HEK293 (cell line): ENCODE measurements around the gene PTPRG.

Experiments used
- CTCF ChIA-PET: fragments of 350-600 bp; formaldehyde crosslinking; extraction: SDS; loops from one replicate; lab custom pipeline; 2021; ENCODE audit warnings: antibody characterized with exemption; lab: Yijun Ruan, JAX
- POLR2A ChIA-PET: fragments of 300-600 bp; formaldehyde crosslinking; extraction: SDS; loops from one replicate; lab custom pipeline; 2020; ENCODE audit warnings: antibody characterized with exemption, inconsistent platforms; lab: Yijun Ruan, JAX
- H3K27ac ChIP-seq: fragments of 200-500 bp; sonication (Bioruptor generic); 2 replicates; pipeline ENCODE4 v1.5.1; 2014; ENCODE audit warnings: low read depth, low read length, control low read depth, inconsistent platforms; ENCODE audit errors: extremely low read depth
- H3K36me3 ChIP-seq, 2 experiments: fragments of 200-500 bp in 1 of 2; sonication (Bioruptor generic) in 1 of 2; 1 replicate in 1 of 2; 2 replicates in 1 of 2; pipeline ENCODE4 v1.5.1; 2014 to 2017; ENCODE audit warnings: inconsistent platforms in 2 of 2, low read length in 2 of 2; ENCODE audit not compliant: control insufficient read depth in 2 of 2, insufficient read depth in 1 of 2
- H3K4me1 ChIP-seq: fragments of 200-500 bp; sonication (Bioruptor generic); 2 replicates; pipeline ENCODE4 v1.5.1; 2014; ENCODE audit warnings: mild to moderate bottlenecking, low read length, inconsistent platforms; ENCODE audit not compliant: control insufficient read depth, insufficient read depth
- H3K4me3 ChIP-seq: 2 replicates; pipeline ENCODE4 v1.5.1; 2011; ENCODE audit warnings: low read depth, mild to moderate bottlenecking, control low read depth, low read length, moderate library complexity
- H3K9me3 ChIP-seq: fragments of 200-500 bp; sonication (Bioruptor generic); 2 replicates; pipeline ENCODE4 v1.5.1; 2014; ENCODE audit warnings: low read depth, low read length, inconsistent platforms; ENCODE audit not compliant: control insufficient read depth, insufficient read depth
- BCL11B ChIP-seq: fragments of 450-650 bp; formaldehyde crosslinking; IDR thresholded peaks from 2 replicates; pipeline ENCODE4 v1.5.1; 2016; ENCODE audit warnings: low read depth, missing biosample characterization, missing genetic modification characterization
- KLF9 ChIP-seq: fragments of 450-650 bp; formaldehyde crosslinking; IDR thresholded peaks from 2 replicates; pipeline ENCODE4 v1.5.1; 2016; ENCODE audit warnings: missing biosample characterization, missing genetic modification characterization, low read depth
- OSR2 ChIP-seq: fragments of 450-650 bp; formaldehyde crosslinking; IDR thresholded peaks from 2 replicates; pipeline ENCODE4 v1.5.1; 2016; ENCODE audit warnings: missing biosample characterization, missing genetic modification characterization
- SETDB1 ChIP-seq: IDR thresholded peaks from one replicate; pipeline ENCODE4 v1.6.1; 2017; ENCODE audit warnings: mild to moderate bottlenecking, low read length, moderate library complexity, mixed read lengths; ENCODE audit not compliant: insufficient read length
- SP7 ChIP-seq: fragments of 450-650 bp; formaldehyde crosslinking; IDR thresholded peaks from 2 replicates; pipeline ENCODE4 v1.5.1; 2016; ENCODE audit warnings: missing biosample characterization, missing genetic modification characterization
- YY1 ChIP-seq: fragments of 450-650 bp; formaldehyde crosslinking; IDR thresholded peaks from 2 replicates; pipeline ENCODE4 v1.5.1; 2018; ENCODE audit warnings: missing biosample characterization, missing genetic modification characterization
- YY2 ChIP-seq: fragments of 450-650 bp; formaldehyde crosslinking; IDR thresholded peaks from 2 replicates; pipeline ENCODE4 v1.5.1; 2016; ENCODE audit warnings: missing biosample characterization, missing genetic modification characterization
- ZBTB21 ChIP-seq: fragments of 450-650 bp; formaldehyde crosslinking; IDR thresholded peaks from 2 replicates; pipeline ENCODE4 v1.5.1; 2017; ENCODE audit warnings: missing biosample characterization, missing genetic modification characterization
- ZFHX2 ChIP-seq: fragments of 450-650 bp; formaldehyde crosslinking; conservative IDR thresholded peaks from 2 replicates; pipeline ENCODE4 v1.5.1; 2016; ENCODE audit warnings: missing biosample characterization, missing genetic modification characterization
- ZNF112 ChIP-seq: fragments of 450-650 bp; formaldehyde crosslinking; IDR thresholded peaks from 2 replicates; pipeline ENCODE4 v1.5.0; 2017; ENCODE audit warnings: missing biosample characterization, missing genetic modification characterization
- ZNF132 ChIP-seq: fragments of 450-650 bp; formaldehyde crosslinking; IDR thresholded peaks from 2 replicates; pipeline ENCODE4 v1.5.1; 2017; ENCODE audit warnings: missing biosample characterization, missing genetic modification characterization, borderline replicate concordance
- ZNF157 ChIP-seq: fragments of 450-650 bp; formaldehyde crosslinking; IDR thresholded peaks from 2 replicates; pipeline ENCODE4 v1.5.1; 2016; ENCODE audit warnings: missing biosample characterization, missing genetic modification characterization
- ZNF19 ChIP-seq: fragments of 450-650 bp; formaldehyde crosslinking; IDR thresholded peaks from 2 replicates; pipeline ENCODE4; 2016; ENCODE audit warnings: missing biosample characterization, missing genetic modification characterization, low read depth
- ZNF202 ChIP-seq: fragments of 450-650 bp; formaldehyde crosslinking; IDR thresholded peaks from 2 replicates; pipeline ENCODE4 v1.5.1; 2016; ENCODE audit warnings: missing biosample characterization, missing genetic modification characterization, borderline replicate concordance
- ZNF221 ChIP-seq: fragments of 450-650 bp; formaldehyde crosslinking; IDR thresholded peaks from 2 replicates; pipeline ENCODE4 v1.5.1; 2017; ENCODE audit warnings: missing biosample characterization, missing genetic modification characterization, borderline replicate concordance
- ZNF23 ChIP-seq: fragments of 450-650 bp; formaldehyde crosslinking; IDR thresholded peaks from 2 replicates; pipeline ENCODE4 v1.5.1; 2016; ENCODE audit warnings: missing biosample characterization, missing genetic modification characterization, borderline replicate concordance
- ZNF292 ChIP-seq: fragments of 450-650 bp; formaldehyde crosslinking; IDR thresholded peaks from 2 replicates; pipeline ENCODE4 v1.5.1; 2016; ENCODE audit warnings: low read depth, missing biosample characterization, missing genetic modification characterization, borderline replicate concordance
- ZNF302 ChIP-seq: fragments of 450-650 bp; formaldehyde crosslinking; IDR thresholded peaks from 2 replicates; pipeline ENCODE4 v1.5.1; 2016; ENCODE audit warnings: missing biosample characterization, missing genetic modification characterization, low read depth
- ZNF354C ChIP-seq: fragments of 450-650 bp; formaldehyde crosslinking; IDR thresholded peaks from 2 replicates; pipeline ENCODE4 v1.5.1; 2016; ENCODE audit warnings: missing biosample characterization, missing genetic modification characterization, low read depth, borderline replicate concordance
- ZNF416 ChIP-seq: fragments of 450-650 bp; formaldehyde crosslinking; IDR thresholded peaks from 2 replicates; pipeline ENCODE4 v1.5.1; 2016; ENCODE audit warnings: missing biosample characterization, missing genetic modification characterization
- ZNF48 ChIP-seq: fragments of 450-650 bp; formaldehyde crosslinking; IDR thresholded peaks from 2 replicates; pipeline ENCODE4 v1.5.1; 2016; ENCODE audit warnings: missing biosample characterization, missing genetic modification characterization
- ZNF561 ChIP-seq: fragments of 450-650 bp; IDR thresholded peaks from 2 replicates; pipeline ENCODE4 v1.5.1; 2018; ENCODE audit warnings: missing biosample characterization, missing genetic modification characterization, borderline replicate concordance
- ZNF596 ChIP-seq: fragments of 450-650 bp; IDR thresholded peaks from 2 replicates; pipeline ENCODE4 v1.5.0; 2018; ENCODE audit warnings: missing biosample characterization, mild to moderate bottlenecking, missing genetic modification characterization, moderate library complexity
- ZNF621 ChIP-seq: fragments of 450-650 bp; formaldehyde crosslinking; IDR thresholded peaks from 2 replicates; pipeline ENCODE4 v1.5.1; 2017; ENCODE audit warnings: missing biosample characterization, missing genetic modification characterization
- ZNF664 ChIP-seq: fragments of 450-650 bp; formaldehyde crosslinking; IDR thresholded peaks from 2 replicates; pipeline ENCODE4 v1.5.1; 2016; ENCODE audit warnings: missing biosample characterization, missing genetic modification characterization
- ZSCAN16 ChIP-seq: fragments of 450-650 bp; formaldehyde crosslinking; IDR thresholded peaks from 2 replicates; pipeline ENCODE4 v1.5.1; 2016; ENCODE audit warnings: missing biosample characterization, missing genetic modification characterization
- ZXDB ChIP-seq: fragments of 450-650 bp; formaldehyde crosslinking; IDR thresholded peaks from 2 replicates; pipeline ENCODE4 v1.5.1; 2016; ENCODE audit warnings: missing biosample characterization, missing genetic modification characterization
- TF ChIP-seq, protein P1 (sequence below): fragments of 450-650 bp; formaldehyde crosslinking; IDR thresholded peaks from 2 replicates; pipeline ENCODE4 v1.5.1; 2016; ENCODE audit warnings: missing biosample characterization, missing genetic modification characterization
- TF ChIP-seq, protein P2 (sequence below): fragments of 450-650 bp; formaldehyde crosslinking; IDR thresholded peaks from 2 replicates; pipeline ENCODE4 v1.5.1; 2016; ENCODE audit warnings: missing biosample characterization, missing genetic modification characterization
- TF ChIP-seq, protein P3 (sequence below): fragments of 450-650 bp; formaldehyde crosslinking; IDR thresholded peaks from 2 replicates; pipeline ENCODE4 v1.5.1; 2016; ENCODE audit warnings: missing biosample characterization, missing genetic modification characterization, borderline replicate concordance
- TF ChIP-seq, protein P4 (sequence below): fragments of 450-650 bp; formaldehyde crosslinking; IDR thresholded peaks from 2 replicates; pipeline ENCODE4 v1.5.1; 2016; ENCODE audit warnings: missing biosample characterization, missing genetic modification characterization
- TF ChIP-seq, protein P5 (sequence below): fragments of 450-650 bp; formaldehyde crosslinking; IDR thresholded peaks from 2 replicates; pipeline ENCODE4 v1.5.1; 2016; ENCODE audit warnings: missing biosample characterization, missing genetic modification characterization

Gene PTPRG

DNA sequence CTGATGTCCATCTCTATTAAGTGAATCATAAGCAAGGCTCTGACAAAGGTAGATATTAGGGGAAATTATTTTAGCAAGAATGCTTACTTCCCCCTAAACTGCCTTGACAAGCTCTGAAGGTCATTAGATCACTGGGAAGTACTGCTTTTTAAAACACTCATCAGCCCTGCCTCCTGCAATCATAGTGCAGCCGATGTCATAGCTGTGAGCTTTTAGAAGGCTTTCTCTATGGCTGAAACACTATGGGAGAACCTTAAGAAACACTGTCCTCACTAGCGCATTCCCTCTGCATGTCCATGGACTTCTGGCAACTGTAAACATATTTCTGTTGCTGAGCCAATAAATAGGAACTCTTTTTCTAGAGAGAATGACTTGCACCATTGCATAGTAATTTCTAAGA lies 38.7 kb upstream of the PTPRG start (continued):
- TF ChIP-seq ZSCAN16 (tag by site-specific recombination) (no peak), OSR2 (tag by site-specific recombination) (no peak), ZNF202 (tag by site-specific recombination) (no peak), ZNF354C (tag by site-specific recombination) (no peak), ZNF596 (tag by site-specific recombination) (no peak), SP7 (no peak), ZNF416 (no peak), ZNF48 (tag by site-specific recombination) (no peak), ZNF132 (tag by site-specific recombination) (no peak), YY1 (no peak), ZNF561 (tag by site-specific recombination) (no peak), ZNF664 (tag by site-specific recombination) (no peak), ZNF221 (tag by site-specific recombination) (no peak), ZNF302 (tag by site-specific recombination) (no peak), KLF9 (tag by site-specific recombination) (no peak)
- TF ChIP-seq, protein P1, sequence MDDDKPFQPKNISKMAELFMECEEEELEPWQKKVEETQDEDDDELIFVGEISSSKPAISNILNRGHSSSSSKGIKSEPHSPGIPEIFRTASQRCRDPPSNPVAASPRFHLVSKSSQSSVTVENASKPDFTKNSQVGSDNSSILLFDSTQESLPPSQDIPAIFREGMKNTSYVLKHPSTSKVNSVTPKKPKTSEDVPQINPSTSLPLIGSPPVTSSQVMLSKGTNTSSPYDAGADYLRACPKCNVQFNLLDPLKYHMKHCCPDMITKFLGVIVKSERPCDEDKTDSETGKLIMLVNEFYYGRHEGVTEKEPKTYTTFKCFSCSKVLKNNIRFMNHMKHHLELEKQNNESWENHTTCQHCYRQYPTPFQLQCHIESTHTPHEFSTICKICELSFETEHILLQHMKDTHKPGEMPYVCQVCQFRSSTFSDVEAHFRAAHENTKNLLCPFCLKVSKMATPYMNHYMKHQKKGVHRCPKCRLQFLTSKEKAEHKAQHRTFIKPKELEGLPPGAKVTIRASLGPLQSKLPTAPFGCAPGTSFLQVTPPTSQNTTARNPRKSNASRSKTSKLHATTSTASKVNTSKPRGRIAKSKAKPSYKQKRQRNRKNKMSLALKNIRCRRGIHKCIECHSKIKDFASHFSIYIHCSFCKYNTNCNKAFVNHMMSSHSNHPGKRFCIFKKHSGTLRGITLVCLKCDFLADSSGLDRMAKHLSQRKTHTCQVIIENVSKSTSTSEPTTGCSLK (tag by site-specific recombination): no peak
- TF ChIP-seq, protein P2, sequence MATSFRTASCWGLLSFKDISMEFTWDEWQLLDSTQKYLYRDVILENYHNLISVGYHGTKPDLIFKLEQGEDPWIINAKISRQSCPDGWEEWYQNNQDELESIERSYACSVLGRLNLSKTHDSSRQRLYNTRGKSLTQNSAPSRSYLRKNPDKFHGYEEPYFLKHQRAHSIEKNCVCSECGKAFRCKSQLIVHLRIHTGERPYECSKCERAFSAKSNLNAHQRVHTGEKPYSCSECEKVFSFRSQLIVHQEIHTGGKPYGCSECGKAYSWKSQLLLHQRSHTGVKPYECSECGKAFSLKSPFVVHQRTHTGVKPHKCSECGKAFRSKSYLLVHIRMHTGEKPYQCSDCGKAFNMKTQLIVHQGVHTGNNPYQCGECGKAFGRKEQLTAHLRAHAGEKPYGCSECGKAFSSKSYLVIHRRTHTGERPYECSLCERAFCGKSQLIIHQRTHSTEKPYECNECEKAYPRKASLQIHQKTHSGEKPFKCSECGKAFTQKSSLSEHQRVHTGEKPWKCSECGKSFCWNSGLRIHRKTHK (tag by site-specific recombination): no peak
- TF ChIP-seq, all 188 proteins: peak for 0

DNA sequence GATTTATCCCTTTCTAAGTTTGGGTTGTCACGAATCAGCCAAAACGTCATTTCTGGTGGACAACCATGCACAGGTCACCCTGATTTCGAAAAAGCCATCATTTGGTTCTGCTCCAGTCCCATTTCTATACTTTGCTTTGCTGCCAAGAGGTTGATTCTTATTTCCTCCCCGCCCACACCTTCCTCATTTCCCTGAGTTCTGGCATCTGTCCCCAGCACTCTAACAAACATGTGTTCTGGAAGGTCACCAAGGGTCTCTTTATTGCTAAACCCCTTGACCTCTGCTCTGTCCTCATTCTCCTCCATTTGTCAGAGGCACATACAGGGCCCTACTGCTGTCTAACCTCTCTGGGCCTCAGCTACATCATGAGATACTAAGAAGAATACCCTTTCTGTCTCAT lies 36.4 kb upstream of the PTPRG start:
- ChIA-PET CTCF (no interaction called here), POLR2A (no interaction called here)
- Histone ChIP-seq H3K4me1 (no peaks in the 10 kb centered on the region), H3K27ac (no peak overlapping the region), H3K4me3 (no peak overlapping the region), H3K9me3 (no peaks in the 10 kb centered on the region), H3K36me3 (no peaks in the 10 kb centered on the region)
- TF ChIP-seq ZNF19 (tag by site-specific recombination): no peak
- TF ChIP-seq BCL11B (tag by site-specific recombination): no peak
- TF ChIP-seq ZXDB (tag by site-specific recombination): no peak
- TF ChIP-seq, protein P3, sequence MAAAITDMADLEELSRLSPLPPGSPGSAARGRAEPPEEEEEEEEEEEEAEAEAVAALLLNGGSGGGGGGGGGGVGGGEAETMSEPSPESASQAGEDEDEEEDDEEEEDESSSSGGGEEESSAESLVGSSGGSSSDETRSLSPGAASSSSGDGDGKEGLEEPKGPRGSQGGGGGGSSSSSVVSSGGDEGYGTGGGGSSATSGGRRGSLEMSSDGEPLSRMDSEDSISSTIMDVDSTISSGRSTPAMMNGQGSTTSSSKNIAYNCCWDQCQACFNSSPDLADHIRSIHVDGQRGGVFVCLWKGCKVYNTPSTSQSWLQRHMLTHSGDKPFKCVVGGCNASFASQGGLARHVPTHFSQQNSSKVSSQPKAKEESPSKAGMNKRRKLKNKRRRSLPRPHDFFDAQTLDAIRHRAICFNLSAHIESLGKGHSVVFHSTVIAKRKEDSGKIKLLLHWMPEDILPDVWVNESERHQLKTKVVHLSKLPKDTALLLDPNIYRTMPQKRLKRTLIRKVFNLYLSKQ (tag by site-specific recombination): no peak
- TF ChIP-seq ZNF23 (tag by site-specific recombination): no peak
- TF ChIP-seq, protein P4, sequence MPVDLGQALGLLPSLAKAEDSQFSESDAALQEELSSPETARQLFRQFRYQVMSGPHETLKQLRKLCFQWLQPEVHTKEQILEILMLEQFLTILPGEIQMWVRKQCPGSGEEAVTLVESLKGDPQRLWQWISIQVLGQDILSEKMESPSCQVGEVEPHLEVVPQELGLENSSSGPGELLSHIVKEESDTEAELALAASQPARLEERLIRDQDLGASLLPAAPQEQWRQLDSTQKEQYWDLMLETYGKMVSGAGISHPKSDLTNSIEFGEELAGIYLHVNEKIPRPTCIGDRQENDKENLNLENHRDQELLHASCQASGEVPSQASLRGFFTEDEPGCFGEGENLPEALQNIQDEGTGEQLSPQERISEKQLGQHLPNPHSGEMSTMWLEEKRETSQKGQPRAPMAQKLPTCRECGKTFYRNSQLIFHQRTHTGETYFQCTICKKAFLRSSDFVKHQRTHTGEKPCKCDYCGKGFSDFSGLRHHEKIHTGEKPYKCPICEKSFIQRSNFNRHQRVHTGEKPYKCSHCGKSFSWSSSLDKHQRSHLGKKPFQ (tag by site-specific recombination): no peak
- no peak for TF ChIP-seq YY2
- no peak for TF ChIP-seq ZNF621 (tag by site-specific recombination)
- no peak for TF ChIP-seq ZFHX2 (tag by site-specific recombination)
- no peak for TF ChIP-seq ZBTB21
- no peak for TF ChIP-seq ZNF292 (tag by site-specific recombination)
- no peak for TF ChIP-seq SETDB1
- TF ChIP-seq ZNF112 (tag by site-specific recombination): no peak
- TF ChIP-seq ZNF157 (tag by site-specific recombination): no peak
- TF ChIP-seq, protein P5, sequence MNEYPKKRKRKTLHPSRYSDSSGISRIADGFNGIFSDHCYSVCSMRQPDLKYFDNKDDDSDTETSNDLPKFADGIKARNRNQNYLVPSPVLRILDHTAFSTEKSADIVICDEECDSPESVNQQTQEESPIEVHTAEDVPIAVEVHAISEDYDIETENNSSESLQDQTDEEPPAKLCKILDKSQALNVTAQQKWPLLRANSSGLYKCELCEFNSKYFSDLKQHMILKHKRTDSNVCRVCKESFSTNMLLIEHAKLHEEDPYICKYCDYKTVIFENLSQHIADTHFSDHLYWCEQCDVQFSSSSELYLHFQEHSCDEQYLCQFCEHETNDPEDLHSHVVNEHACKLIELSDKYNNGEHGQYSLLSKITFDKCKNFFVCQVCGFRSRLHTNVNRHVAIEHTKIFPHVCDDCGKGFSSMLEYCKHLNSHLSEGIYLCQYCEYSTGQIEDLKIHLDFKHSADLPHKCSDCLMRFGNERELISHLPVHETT (tag by site-specific recombination): no peak
